Measurements from ENCODE around the gene LRRC8E. TPM values are rescaled to one million over a fixed set of nuclear protein-coding genes. Genes with fewer than 3 reads are reported as not detected.

LRRC8E gene
- polyA plus RNA-seq, 1 donor (not counting 4 experiments of a cell fraction or from before 2014, with no cell fraction given): 13.5 TPM

DNA sequence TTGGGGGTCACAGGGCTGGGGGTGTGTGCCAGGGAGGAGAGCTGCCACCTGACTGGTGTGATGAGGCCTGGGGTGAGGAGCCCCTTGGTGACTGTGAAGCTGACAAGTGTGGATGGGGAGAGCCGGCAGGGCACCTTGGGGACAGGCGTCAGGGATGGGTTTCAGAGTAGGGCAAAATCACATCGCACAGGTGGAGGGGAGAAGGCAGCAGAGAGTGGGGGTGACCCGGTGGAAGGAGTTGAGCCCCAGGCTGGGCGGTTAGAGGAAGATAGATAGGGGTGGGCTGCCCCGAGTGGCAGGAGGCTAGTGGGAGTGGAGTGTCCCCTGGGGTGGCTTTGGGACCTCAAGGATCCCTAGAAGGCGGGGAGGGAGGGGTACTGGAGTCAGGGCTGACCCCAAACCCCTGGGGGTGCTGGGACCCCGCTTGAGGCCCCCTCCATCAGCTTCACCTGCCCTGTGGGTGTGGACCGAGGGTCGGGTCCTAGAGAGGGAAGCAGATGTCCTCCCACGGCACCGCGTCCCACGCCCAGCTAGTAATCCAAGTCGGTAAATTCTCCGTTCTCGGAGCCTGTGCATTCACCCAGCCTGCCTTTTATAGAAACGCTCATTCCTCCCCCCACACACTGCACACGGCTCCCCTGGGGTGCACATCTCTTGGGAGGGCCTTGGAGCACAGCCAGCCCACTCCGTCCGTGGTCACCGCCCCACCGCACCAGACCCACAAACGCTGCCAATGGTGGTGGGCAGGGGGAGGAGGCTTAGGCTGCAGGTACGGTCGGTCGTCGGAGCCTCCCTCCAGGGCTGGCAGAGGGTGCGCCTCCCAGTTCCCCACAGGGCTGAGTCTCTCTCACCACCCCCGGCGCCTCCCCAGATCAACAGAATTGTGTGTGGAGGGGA, 35.2 kb downstream of the LRRC8E start:
- FAIRE-seq: no peak
- dilution Hi-C loops (cut with MboI; ENCODE audit: extremely low pct_ligation_motif_present, low sequenced_read_pairs): no loop called here
- no peaks in the 10 kb centered on the region for H3K9me3 ChIP-seq (ENCODE audit: control insufficient read depth, low read depth, low read length)

DNA sequence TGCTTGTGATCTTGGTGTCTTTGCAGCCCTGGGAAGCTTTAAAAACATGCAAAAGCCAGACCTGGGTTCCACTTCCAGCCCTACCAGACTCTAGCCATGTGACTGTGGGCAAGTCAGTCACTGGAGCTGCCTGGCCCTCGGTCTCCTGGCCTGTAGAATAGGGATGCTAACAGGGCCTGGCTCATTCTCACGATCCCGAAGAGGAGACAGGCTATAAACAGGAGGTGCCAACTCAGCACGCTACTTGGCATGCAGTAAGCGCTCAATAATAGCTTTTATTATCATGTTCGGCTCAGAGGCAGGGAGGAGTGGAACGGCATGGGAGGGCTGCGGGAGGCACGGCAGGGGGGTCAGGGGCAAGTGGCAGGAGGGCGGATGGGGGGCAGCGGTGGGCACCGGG, 35.9 kb downstream of the LRRC8E start:
- H3K9ac ChIP-seq (ENCODE audit: control insufficient read depth, extremely low read depth, insufficient read depth, low read length): no peak overlapping the region
- peaks cover 4 to 5% of the 10 kb centered on the region in 2 experiments for H3K36me3 ChIP-seq (ENCODE audit: control insufficient read depth in 2 of 2, extremely low read depth in 1 of 2, insufficient read depth in 2 of 2, low read length in 2 of 2)
- H4K20me1 ChIP-seq (ENCODE audit: control insufficient read depth, extremely low read depth, insufficient read depth, low read length): no peaks in the 10 kb centered on the region
- no peaks in the 10 kb centered on the region for H3K9me3 ChIP-seq (ENCODE audit: control insufficient read depth, low read depth, low read length)
- H3K4me1 ChIP-seq (ENCODE audit: control insufficient read depth, extremely low read depth, insufficient read depth, low read length): peaks cover 27% of the 10 kb centered on the region
- H3K9me1 ChIP-seq (ENCODE audit: control insufficient read depth, extremely low read depth, insufficient read depth, low read length): peaks cover 3% of the 10 kb centered on the region
- H2AFZ ChIP-seq (ENCODE audit: control insufficient read depth, low read length): no peak overlapping the region
- H3K4me2 ChIP-seq (ENCODE audit: control insufficient read depth, extremely low read depth, insufficient read depth, low read depth, low read length): no peak overlapping the region
- dilution Hi-C loops (cut with MboI; ENCODE audit: extremely low pct_ligation_motif_present, low sequenced_read_pairs): no loop called here
- H3K27me3 ChIP-seq (ENCODE audit: control insufficient read depth, extremely low read depth, insufficient read depth, low read length): no peaks in the 10 kb centered on the region
- H3K4me3 ChIP-seq (ENCODE audit: control insufficient read depth in 2 of 3, extremely low read depth in 1 of 3, insufficient read depth in 2 of 3, low read depth in 1 of 3, low read length in 3 of 3): no peak overlapping the region
- TF ChIP-seq, protein P1, sequence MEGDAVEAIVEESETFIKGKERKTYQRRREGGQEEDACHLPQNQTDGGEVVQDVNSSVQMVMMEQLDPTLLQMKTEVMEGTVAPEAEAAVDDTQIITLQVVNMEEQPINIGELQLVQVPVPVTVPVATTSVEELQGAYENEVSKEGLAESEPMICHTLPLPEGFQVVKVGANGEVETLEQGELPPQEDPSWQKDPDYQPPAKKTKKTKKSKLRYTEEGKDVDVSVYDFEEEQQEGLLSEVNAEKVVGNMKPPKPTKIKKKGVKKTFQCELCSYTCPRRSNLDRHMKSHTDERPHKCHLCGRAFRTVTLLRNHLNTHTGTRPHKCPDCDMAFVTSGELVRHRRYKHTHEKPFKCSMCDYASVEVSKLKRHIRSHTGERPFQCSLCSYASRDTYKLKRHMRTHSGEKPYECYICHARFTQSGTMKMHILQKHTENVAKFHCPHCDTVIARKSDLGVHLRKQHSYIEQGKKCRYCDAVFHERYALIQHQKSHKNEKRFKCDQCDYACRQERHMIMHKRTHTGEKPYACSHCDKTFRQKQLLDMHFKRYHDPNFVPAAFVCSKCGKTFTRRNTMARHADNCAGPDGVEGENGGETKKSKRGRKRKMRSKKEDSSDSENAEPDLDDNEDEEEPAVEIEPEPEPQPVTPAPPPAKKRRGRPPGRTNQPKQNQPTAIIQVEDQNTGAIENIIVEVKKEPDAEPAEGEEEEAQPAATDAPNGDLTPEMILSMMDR (optimal IDR thresholded peaks at IDR 0.05 in 1 of 3, IDR thresholded peaks at IDR 0.05 in 1 of 3, conservative IDR thresholded peaks at IDR 0.05 in 1 of 3; ENCODE audit: extremely low read depth in 1 of 3, insufficient read depth in 2 of 3, low read length in 3 of 3): no peak
- TF ChIP-seq EZH2 (IDR thresholded peaks at IDR 0.05; ENCODE audit: low read length): no peak
- no peak overlapping the region for H3K27ac ChIP-seq (ENCODE audit: control insufficient read depth, insufficient read depth, low read length)
- H3K79me2 ChIP-seq (ENCODE audit: control insufficient read depth, insufficient read depth, low read length): no peaks in the 10 kb centered on the region
- no peak for DNase-seq (ENCODE audit: low read depth, low spot score)
- peak; percentile 26 for FAIRE-seq

More for the DNA sequence above, 35.2 kb downstream of the LRRC8E start:
- Histone ChIP-seq H3K79me2 (ENCODE audit: control insufficient read depth, insufficient read depth, low read length) (no peaks in the 10 kb centered on the region), H4K20me1 (ENCODE audit: control insufficient read depth, extremely low read depth, insufficient read depth, low read length) (no peaks in the 10 kb centered on the region), H3K9me1 (ENCODE audit: control insufficient read depth, extremely low read depth, insufficient read depth, low read length) (peaks cover 3% of the 10 kb centered on the region), H3K4me3 (ENCODE audit: control insufficient read depth in 2 of 3, extremely low read depth in 1 of 3, insufficient read depth in 2 of 3, low read depth in 1 of 3, low read length in 3 of 3) (no peak overlapping the region), H3K4me2 (ENCODE audit: control insufficient read depth, extremely low read depth, insufficient read depth, low read depth, low read length) (no peak overlapping the region), H2AFZ (ENCODE audit: control insufficient read depth, low read length) (no peak overlapping the region), H3K4me1 (ENCODE audit: control insufficient read depth, extremely low read depth, insufficient read depth, low read length) (peaks cover 20% of the 10 kb centered on the region), H3K36me3 (ENCODE audit: control insufficient read depth in 2 of 2, extremely low read depth in 1 of 2, insufficient read depth in 2 of 2, low read length in 2 of 2) (peaks cover 4 to 5% of the 10 kb centered on the region in 2 experiments), H3K27me3 (ENCODE audit: control insufficient read depth, extremely low read depth, insufficient read depth, low read length) (peaks cover 1% of the 10 kb centered on the region), H3K9ac (ENCODE audit: control insufficient read depth, extremely low read depth, insufficient read depth, low read length) (no peak overlapping the region), H3K27ac (ENCODE audit: control insufficient read depth, insufficient read depth, low read length) (no peak overlapping the region)
- no peak for DNase-seq (ENCODE audit: low read depth, low spot score)
- no peak for TF ChIP-seq EZH2 (IDR thresholded peaks at IDR 0.05; ENCODE audit: low read length)
- TF ChIP-seq, protein P1 (optimal IDR thresholded peaks at IDR 0.05 in 1 of 3, IDR thresholded peaks at IDR 0.05 in 1 of 3, conservative IDR thresholded peaks at IDR 0.05 in 1 of 3; ENCODE audit: extremely low read depth in 1 of 3, insufficient read depth in 2 of 3, low read length in 3 of 3): no peak

All from keratinocyte (primary cell).